HG02885 (cell line): Measurements from ENCODE around the gene CITED2.
"Not testable (repeated sequence)": the region's sequence is repeated elsewhere in the genome, so short reads cannot be mapped to it uniquely, and the experiment has no call there.

ENCODE experiments used
- ATAC-seq: cut with Tn5 transposase; IDR thresholded peaks from one replicate; pipeline ENCODE4 v1.9.1; 2021; ENCODE audit warnings: mild to moderate bottlenecking; ENCODE audit not compliant: unreplicated experiment, poor library complexity

Gene CITED2

GRCh38 chr6:139368661-139369060, 5.8 kb downstream of the CITED2 start:
- ATAC-seq = no peak

GRCh38 chr6:139367810-139368351, 6.6 kb downstream of the CITED2 start:
- no peak for ATAC-seq

- no peak for ATAC-seq
These were observed 9.5 kb downstream of the CITED2 start for GRCh38 chr6:139364982-139365379.

GRCh38 chr6:139364302-139364981, 10.0 kb downstream of the CITED2 start:
- peak; percentile 57 for ATAC-seq

GRCh38 chr6:139363797-139364196, 10.7 kb downstream of the CITED2 start:
- ATAC-seq = not testable (repeated sequence)

- ATAC-seq = not testable (repeated sequence)
These were observed 11.3 kb downstream of the CITED2 start for GRCh38 chr6:139363123-139363522.

GRCh38 chr6:139361211-139361610, 13.2 kb downstream of the CITED2 start:
- ATAC-seq = peak; percentile 43

- ATAC-seq = no peak
These were observed 17.5 kb downstream of the CITED2 start for GRCh38 chr6:139356924-139357323.

GRCh38 chr6:139355777-139356445, 18.5 kb downstream of the CITED2 start:
- no peak for ATAC-seq

GRCh38 chr6:139355172-139355571, 19.3 kb downstream of the CITED2 start:
- ATAC-seq = peak; percentile 78

GRCh38 chr6:139354189-139354588, 20.3 kb downstream of the CITED2 start:
- ATAC-seq = no peak

- ATAC-seq = no peak
These were observed 24.9 kb downstream of the CITED2 start for GRCh38 chr6:139349464-139350020.

GRCh38 chr6:139346392-139346791, 28.1 kb downstream of the CITED2 start:
- no peak for ATAC-seq

GRCh38 chr6:139344186-139344963, 30.1 kb downstream of the CITED2 start:
- ATAC-seq = no peak

- no peak for ATAC-seq
These were observed 31.2 kb downstream of the CITED2 start for GRCh38 chr6:139343052-139343750.

- no peak for ATAC-seq
These were observed 33.4 kb downstream of the CITED2 start for GRCh38 chr6:139341060-139341459.

- no peak for ATAC-seq
These were observed 35.7 kb downstream of the CITED2 start for GRCh38 chr6:139338795-139339194.

GRCh38 chr6:139337830-139338229, 36.6 kb downstream of the CITED2 start:
- ATAC-seq = no peak

- ATAC-seq = peak; percentile 12
These were observed 37.4 kb downstream of the CITED2 start for GRCh38 chr6:139337001-139337400.

GRCh38 chr6:139336488-139336887, 38.0 kb downstream of the CITED2 start:
- peak; percentile 71 for ATAC-seq
